GM19099 (cell line): ENCODE measurements around the gene PTPRG.

Experiments used
- POLR2A ChIP-seq: IDR thresholded peaks from 3 replicates; pipeline ENCODE4 v1.6.1; 2011; ENCODE audit warnings: low read depth; ENCODE audit not compliant: insufficient read length; ENCODE audit errors: extremely low read depth

PTPRG gene

GRCh38 chr3:62188681-62189375 lies 627.5 kb downstream of the PTPRG start:
- TF ChIP-seq POLR2A, result no peak

DNA sequence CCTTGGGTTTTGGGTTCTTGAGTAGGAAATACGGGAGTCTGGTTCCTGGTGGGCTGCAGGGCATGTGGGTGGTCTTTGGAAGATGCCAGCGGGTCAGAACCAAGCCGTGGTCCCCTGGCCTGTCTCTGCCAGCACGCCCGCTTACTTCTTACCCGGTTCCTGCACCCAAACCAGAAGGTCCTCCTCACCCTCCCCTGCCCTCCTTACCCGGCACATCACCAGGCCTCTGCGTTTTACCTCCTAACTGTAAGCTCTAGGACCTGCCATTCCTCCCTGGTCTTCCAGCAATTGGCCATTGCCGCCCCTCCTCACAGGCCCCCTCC lies 628.0 kb downstream of the PTPRG start:
- TF ChIP-seq POLR2A, result no peak

GRCh38 chr3:62192891-62193290 lies 631.5 kb downstream of the PTPRG start:
- TF ChIP-seq POLR2A, result no peak

DNA sequence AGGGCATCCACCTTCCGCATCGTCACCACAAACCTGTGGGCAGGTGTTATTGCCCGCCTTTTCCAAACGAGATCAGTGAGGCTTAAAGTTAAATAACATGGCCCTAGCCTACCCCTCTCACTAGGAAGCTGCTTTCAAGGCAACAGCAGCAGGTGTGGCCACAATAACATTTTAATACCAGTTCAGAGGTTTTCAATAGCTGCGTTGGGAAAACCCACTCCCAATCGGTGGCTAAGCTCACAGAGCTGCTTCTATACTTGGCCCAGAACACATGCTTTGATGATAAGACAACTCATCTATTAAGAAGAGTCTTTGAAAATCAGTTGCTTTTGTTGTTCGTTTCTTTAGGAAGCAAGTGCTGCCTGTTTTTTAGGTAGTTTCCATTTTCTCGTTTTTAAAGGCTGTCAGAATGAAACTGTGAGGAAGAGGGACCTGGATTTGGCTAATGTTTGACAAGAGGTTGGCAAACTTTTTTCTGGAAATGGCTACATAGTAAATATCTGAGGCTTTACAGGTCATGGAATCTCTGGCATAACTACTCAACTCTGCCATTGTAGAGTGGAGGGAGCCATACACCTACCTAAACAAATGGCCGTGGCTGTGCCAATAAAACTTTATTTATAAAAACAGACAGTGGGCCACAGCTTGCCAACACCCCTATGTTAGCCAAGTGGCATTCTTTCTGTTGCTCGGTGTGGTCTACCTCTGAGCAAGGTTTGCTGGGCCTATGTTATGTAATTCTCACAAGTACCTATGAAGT lies 632.4 kb downstream of the PTPRG start:
- no peak for TF ChIP-seq POLR2A

GRCh38 chr3:62197350-62198012 lies 636.1 kb downstream of the PTPRG start:
- TF ChIP-seq POLR2A, result no peak

DNA sequence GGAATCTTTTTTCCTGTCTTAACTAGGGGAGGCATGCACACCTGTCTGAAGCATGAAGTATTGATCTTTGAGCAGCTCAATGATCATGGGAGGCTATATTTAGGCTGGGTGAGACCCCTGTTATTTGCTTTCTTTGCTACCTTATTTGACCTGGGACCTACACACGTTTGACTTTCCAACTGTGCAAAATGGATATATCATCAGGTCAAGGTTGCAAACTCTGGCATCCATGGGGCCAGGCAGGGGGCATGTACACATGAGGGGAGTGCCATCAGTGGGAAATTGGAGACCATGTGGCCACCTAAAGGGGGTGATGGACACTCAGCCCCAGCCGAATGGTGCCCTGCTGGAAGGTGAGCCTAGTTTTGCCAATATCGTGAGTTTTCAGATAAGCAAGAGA lies 637.8 kb downstream of the PTPRG start:
- TF ChIP-seq POLR2A, result no peak

DNA sequence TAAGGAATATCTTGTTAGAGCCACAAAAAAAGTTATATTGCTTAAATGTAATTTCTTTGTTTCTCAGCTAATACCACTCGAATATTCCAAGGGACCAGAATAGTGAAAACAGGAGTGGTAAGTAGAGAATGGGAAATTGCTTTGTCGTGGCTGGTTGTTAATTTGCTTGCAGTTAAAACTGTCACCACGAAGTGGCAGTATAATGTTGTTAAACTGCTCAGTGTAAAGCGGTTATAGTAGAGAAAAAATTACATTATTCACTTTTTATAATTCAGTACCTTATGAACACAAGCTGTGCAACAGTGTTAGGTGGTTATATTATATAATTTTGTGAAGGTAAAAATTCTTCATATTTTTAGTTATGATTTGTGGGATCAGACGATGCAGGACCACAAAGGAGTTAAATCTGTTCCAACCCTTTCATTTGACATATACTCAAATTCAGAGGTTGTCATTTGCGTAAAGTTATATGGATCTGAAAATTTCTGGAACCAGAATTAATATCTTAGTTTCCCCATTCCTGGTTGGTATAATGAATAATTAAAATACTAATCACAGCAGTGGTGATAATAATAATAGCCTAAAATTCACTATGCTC lies 640.2 kb downstream of the PTPRG start:
- no peak for TF ChIP-seq POLR2A

GRCh38 chr3:62203152-62203551 lies 641.8 kb downstream of the PTPRG start:
- TF ChIP-seq POLR2A, result no peak

DNA sequence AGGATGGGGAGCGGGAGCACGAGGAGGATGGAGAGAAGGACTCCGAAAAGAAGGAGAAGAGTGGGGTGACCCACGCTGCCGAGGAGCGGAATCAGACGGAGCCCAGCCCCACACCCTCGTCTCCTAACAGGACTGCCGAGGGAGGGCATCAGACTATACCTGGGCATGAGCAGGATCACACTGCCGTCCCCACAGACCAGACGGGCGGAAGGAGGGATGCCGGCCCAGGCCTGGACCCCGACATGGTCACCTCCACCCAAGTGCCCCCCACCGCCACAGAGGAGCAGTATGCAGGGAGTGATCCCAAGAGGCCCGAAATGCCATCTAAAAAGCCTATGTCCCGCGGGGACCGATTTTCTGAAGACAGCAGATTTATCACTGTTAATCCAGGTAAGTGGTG lies 642.2 kb downstream of the PTPRG start:
- no peak for TF ChIP-seq POLR2A

DNA sequence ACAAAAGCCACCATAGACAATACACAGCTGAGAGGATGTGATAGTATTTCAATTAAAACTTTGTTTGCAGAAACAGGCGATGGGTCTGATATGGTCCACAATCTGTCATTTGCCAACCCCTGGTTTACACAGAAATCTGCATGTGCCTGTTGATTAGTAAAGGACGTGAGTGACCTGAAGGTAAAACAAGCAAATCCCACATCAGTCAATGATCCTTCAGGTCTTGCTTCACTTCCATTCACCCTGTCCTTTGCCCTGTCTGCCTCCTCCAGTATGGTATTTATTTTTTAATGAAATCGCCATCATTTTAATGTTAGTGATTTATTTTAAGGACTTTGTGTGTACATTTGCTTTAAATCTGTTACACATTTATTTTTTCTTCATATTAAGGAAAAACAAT lies 645.8 kb downstream of the PTPRG start:
- TF ChIP-seq POLR2A, result no peak

GRCh38 chr3:62208385-62208784 lies 647.0 kb downstream of the PTPRG start:
- no peak for TF ChIP-seq POLR2A

GRCh38 chr3:62209101-62209500 lies 647.7 kb downstream of the PTPRG start:
- TF ChIP-seq POLR2A, result no peak

DNA sequence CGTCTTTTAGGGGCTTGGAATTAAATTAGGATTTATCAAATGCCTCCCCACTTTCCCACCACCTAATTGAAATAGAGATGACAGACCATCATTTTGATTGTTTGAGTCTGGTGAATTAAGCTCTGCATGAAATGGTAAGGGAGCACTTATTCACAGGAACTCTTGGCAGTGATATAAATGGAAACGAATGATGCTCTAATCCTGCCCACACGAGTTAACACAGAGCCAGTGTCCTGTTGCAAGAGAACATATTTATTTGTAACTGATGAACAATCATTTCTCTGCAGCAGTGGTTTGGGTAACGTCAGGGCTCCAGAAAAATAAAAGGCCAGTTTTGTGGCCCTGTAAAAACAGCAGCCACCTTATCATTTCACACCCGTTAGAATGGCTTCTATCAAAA lies 648.6 kb downstream of the PTPRG start:
- TF ChIP-seq POLR2A, result no peak

- no peak for TF ChIP-seq POLR2A
Observed at GRCh38 chr3:62211675-62212429, 650.5 kb downstream of the PTPRG start.

- no peak for TF ChIP-seq POLR2A
Observed at GRCh38 chr3:62214850-62215249, 653.5 kb downstream of the PTPRG start.
